ENCODE measurements around the gene H6PD.
A peak's percentile ranks its signal among the peaks of the same experiment; 100 is the strongest.

H6PD gene

DNA sequence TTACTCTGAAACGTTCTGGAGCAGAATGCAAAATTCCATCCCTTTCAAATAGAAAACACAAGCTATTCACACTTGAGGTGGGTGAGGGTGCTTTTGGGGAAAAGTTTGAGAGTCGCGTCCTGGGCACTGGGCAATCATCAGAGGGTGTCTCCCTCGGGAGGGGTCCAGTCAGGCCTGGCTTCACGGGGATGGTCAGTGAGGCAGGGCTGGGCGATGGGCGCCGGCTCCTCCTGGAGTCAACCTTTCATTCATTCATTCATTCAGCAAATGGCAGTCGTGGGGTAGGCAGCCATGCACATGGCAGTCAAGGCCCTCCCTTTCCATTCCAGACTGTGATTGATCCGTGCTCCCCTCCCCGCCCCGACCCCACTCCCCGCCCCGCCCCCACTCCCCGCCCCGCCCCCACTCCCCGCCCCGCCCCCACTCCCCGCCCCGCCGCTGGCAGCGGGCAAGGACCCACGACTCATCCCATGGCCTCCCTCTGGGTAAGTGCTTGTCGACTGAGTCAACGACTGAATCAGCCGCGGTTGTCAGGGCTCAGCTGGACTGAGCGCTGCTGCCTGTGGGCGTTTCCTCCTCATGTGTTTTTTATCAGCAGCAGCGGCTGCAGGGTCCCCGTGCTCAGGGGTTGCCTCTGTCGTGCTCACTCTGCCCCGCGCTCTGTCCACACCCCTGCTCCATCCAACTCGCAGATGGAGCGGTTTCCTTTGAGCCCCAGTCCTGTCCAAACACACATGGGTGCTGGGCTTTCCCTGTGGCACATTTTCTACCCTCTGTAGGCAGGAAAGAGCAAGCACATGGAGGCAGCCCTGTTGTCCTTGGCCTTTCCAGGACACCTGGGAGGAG is 45.7 kb downstream of the H6PD start:
- DNase-seq = peak in 1 of 14 donors; percentile 25

GRCh38 chr1:9281071-9281827 is 46.7 kb downstream of the H6PD start:
- no peak for DNase-seq

- DNase-seq = no peak
Measured at GRCh38 chr1:9281908-9282695, 47.5 kb downstream of the H6PD start.

- DNase-seq = no peak
Measured at GRCh38 chr1:9282696-9282955, 48.1 kb downstream of the H6PD start.

GRCh38 chr1:9284061-9284460 is 49.5 kb downstream of the H6PD start:
- no peak for DNase-seq

GRCh38 chr1:9286556-9286955 is 52.0 kb downstream of the H6PD start:
- DNase-seq = no peak

GRCh38 chr1:9289090-9289534 is 54.5 kb downstream of the H6PD start:
- DNase-seq = peak in 5 of 14 donors; percentile 1 to 28 (median 13)

- peak in 1 of 14 donors; percentile 51 for DNase-seq
Measured at GRCh38 chr1:9289711-9290485, 55.3 kb downstream of the H6PD start.

- peak in 4 of 14 donors; percentile 38 to 70 (median 54) for DNase-seq
Measured at GRCh38 chr1:9291914-9292360, 57.4 kb downstream of the H6PD start.

GRCh38 chr1:9292361-9293240 is 58.0 kb downstream of the H6PD start, which contains the start of gene SPSB1:
TSS of gene SPSB1 (plus strand) at chr1:9292894. CDS start at chr1:9355892, 62,998 bp downstream.
- peak in 11 of 14 donors; percentile 23 to 85 (median 67) for DNase-seq

GRCh38 chr1:9293241-9293532 is 58.6 kb downstream of the H6PD start:
- no peak for DNase-seq

GRCh38 chr1:9293533-9294404 is 59.2 kb downstream of the H6PD start:
- peak in 5 of 14 donors; percentile 23 to 52 (median 35) for DNase-seq

DNA sequence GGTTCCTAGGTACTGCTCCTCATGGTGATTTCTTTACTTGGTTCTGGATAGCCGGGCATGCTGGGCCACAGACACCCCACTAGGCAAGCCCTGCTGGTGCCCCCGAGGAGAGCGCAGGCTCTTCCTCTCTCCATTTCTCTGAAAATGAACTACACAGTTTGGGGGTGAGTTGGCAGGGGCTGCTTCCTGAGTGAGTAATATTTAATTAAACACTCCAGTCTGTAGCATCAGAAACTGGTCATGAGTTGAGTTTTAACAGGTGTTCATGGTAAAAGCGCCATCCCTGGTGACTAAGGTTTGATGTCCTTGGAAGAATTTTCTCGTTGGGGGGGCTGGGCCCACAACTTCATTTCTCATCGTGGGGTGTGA is 59.8 kb downstream of the H6PD start:
- DNase-seq = no peak

- DNase-seq = peak in 5 of 14 donors; percentile 20 to 57 (median 28)
Measured at GRCh38 chr1:9294910-9295636, 60.5 kb downstream of the H6PD start.

- DNase-seq = no peak
Measured at GRCh38 chr1:9295884-9296283, 61.3 kb downstream of the H6PD start.

DNA sequence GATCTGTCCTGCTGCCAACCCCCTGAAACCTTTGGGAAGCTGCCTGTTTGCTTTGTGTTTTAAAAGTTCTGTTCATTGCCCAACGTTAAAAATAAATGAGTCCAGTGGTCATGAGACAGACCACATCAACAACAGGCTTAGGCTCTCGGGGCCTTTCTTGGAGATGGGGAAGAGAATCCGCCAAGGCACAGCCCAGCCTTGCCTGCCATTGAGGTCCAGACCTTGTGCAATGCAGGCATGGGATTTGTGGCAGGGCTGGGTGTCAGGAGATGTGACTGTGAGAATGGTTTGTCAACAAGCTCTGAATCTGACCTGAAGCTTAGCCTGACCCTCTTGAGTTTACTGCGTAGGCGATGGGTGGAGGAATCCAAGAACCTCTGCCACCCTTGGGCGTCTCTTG is 62.3 kb downstream of the H6PD start:
- peak in 2 of 14 donors; percentile 14 to 39 for DNase-seq

- no peak for DNase-seq
Measured at GRCh38 chr1:9297831-9298230, 63.3 kb downstream of the H6PD start.

DNA sequence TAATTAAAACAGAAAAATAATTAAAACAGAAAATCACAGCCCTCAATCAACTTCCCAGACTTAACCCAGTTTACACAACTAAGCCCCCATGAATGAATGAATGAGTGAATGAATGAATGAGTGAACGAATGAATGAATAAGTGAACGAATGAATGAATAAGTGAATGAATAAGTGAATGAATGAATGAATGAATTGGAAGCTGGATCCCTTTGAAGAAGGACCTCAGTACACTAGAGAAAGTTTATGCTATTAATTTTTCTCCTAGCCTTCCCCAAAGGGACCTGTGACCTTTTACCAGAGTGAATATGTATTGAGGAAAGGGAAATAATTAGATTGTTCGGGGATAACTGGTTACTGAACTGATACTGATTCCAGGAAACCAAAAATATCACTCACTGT is 63.7 kb downstream of the H6PD start:
- DNase-seq = no peak

Measured in C1 segment of cervical spinal cord (tissue), 14 donors.